ENCODE data around the gene TMEM204. TPM values are rescaled to one million over a fixed set of nuclear protein-coding genes. Genes with fewer than 3 reads are reported as not detected.

Gene TMEM204
- polyA plus RNA-seq, 1 of the 3 experiments (the other 2 are of a cell fraction), result 2.3 TPM

DNA sequence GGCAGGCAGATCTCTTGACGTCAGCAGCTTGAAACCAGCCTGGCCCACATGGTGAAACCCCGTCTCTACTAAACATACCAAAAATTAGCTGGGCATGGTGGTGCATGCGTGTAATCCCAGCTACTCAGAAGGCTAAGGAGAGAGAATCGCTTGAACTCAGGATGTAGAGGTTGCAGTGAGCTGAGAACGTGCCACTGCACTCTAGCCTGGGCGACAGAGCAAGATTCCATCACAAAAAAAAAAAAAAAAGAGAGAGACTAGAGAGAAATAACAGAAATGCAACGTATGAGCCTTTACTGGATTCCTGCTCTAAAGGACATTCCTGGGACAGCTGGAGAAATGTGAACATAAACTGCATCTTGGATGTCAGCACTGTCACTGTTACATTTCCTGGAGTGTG lies 67.6 kb downstream of the TMEM204 start (continued):
- TF ChIP-seq MXI1 (IDR thresholded peaks at IDR 0.05; ENCODE audit: low read depth, low read length), result no peak

DNA sequence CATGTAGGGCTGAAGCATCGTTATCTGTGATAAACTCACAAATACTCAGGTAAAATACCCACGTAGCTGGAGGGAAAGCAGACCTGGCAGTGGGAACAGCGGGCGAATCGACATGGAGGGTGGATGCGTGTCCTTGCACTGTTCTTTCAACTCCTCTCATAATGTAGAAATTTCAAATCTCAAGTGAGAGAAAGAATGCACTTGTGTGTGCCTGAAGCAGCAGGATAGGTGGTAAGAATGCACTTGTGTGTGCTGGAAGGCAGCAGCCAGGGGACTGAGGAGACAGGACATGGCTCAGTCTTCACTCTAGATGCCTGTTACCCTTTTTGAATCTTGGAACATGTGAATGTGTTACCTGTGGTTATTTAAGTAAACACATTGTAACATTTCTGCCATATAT lies 68.0 kb downstream of the TMEM204 start:
- H3K79me2 ChIP-seq (ENCODE audit: insufficient read depth), result no peaks in the 10 kb centered on the region
- H3K4me3 ChIP-seq (ENCODE audit: low read depth in 2 of 2, low read length in 1 of 2), result no peak overlapping the region
- ChIA-PET POLR2A (no interaction called here), CTCF (no interaction called here)
- no peaks in the 10 kb centered on the region for H3K4me1 ChIP-seq (ENCODE audit: control insufficient read depth in 1 of 2, insufficient read depth in 2 of 2, low read depth in 1 of 2, low read length in 1 of 2)
- H3K9ac ChIP-seq, result no peak overlapping the region
- H2AFZ ChIP-seq (ENCODE audit: low read depth), result no peak overlapping the region
- TF ChIP-seq RFX5 (IDR thresholded peaks at IDR 0.05; ENCODE audit: low read length), result no peak
- no peak for TF ChIP-seq GABPA (IDR thresholded peaks at IDR 0.05; ENCODE audit: low read depth)
- TF ChIP-seq FOXM1 (IDR thresholded peaks at IDR 0.05; ENCODE audit: low read depth), result no peak
- no peak for TF ChIP-seq TEAD4 (IDR thresholded peaks at IDR 0.05; ENCODE audit: borderline replicate concordance, insufficient read depth)
- no peak for TF ChIP-seq NFIC (IDR thresholded peaks at IDR 0.05; ENCODE audit: borderline replicate concordance)
- TF ChIP-seq NRF1 (IDR thresholded peaks at IDR 0.05; ENCODE audit: low read depth, low read length), result no peak
- TF ChIP-seq, protein P1, sequence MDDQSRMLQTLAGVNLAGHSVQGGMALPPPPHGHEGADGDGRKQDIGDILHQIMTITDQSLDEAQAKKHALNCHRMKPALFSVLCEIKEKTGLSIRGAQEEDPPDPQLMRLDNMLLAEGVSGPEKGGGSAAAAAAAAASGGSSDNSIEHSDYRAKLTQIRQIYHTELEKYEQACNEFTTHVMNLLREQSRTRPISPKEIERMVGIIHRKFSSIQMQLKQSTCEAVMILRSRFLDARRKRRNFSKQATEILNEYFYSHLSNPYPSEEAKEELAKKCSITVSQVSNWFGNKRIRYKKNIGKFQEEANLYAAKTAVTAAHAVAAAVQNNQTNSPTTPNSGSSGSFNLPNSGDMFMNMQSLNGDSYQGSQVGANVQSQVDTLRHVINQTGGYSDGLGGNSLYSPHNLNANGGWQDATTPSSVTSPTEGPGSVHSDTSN (IDR thresholded peaks at IDR 0.05), result no peak
- no peak for TF ChIP-seq POLR2AphosphoS5 (IDR thresholded peaks at IDR 0.05; ENCODE audit: low read depth, low read length)
- TF ChIP-seq TCF12 (IDR thresholded peaks at IDR 0.05), result no peak
- no peak for TF ChIP-seq EZH2phosphoT487 (IDR thresholded peaks at IDR 0.05; ENCODE audit: borderline replicate concordance, low read depth)
- TF ChIP-seq RXRA (IDR thresholded peaks at IDR 0.05; ENCODE audit: borderline replicate concordance, low read depth), result no peak
- H3K27ac ChIP-seq (ENCODE audit: low read depth in 2 of 2, low read length in 1 of 2), result no peak overlapping the region
- H3K9me2 ChIP-seq, result no peaks in the 10 kb centered on the region
- H3K27me3 ChIP-seq (ENCODE audit: insufficient read depth), result no peaks in the 10 kb centered on the region
- no peak for DNase-seq
- no peaks in the 10 kb centered on the region for H3K9me3 ChIP-seq
- 94% methylated on average over 6 of the region's 6 CpGs for WGBS (ENCODE audit: low lambda C conversion rate)
- peaks cover 9 to 16% of the 10 kb centered on the region in 2 experiments for H3K36me3 ChIP-seq (replicated peaks in 1 of 2; ENCODE audit: control insufficient read depth in 1 of 2, insufficient read depth in 2 of 2, low read length in 1 of 2)
- H4K20me1 ChIP-seq (ENCODE audit: insufficient read depth), result no peaks in the 10 kb centered on the region
- H3F3A ChIP-seq (replicated peaks; ENCODE audit: insufficient read depth), result no peaks in the 10 kb centered on the region
- no peak overlapping the region for H3K4me2 ChIP-seq

DNA sequence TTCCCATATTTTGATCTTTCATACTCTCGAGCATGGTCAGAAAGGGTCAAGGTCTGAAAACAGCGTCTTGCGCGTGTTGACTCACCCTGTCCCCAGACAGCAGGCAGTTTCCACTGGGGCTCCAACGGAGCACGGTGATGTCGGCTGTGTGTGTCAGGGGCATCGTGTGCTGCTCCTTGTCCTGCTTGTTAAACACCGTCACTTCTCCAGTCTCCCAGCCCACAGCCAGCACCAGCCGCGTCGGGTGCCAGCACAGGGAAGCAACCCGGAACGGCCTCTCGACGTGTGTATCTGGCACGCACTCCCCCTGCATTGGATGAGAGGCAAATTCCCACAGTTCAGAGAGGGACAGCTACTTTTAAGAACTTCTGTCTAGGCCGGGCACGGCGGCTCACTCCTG lies 68.8 kb downstream of the TMEM204 start:
- TF ChIP-seq TAF1 (IDR thresholded peaks at IDR 0.05; ENCODE audit: borderline replicate concordance, low read depth, low read length) (no peak), GABPA (IDR thresholded peaks at IDR 0.05; ENCODE audit: low read depth) (no peak), EZH2phosphoT487 (IDR thresholded peaks at IDR 0.05; ENCODE audit: borderline replicate concordance, low read depth) (no peak), FOXJ3 (CRISPR knock-in tag; IDR thresholded peaks at IDR 0.05) (no peak), JUND (IDR thresholded peaks at IDR 0.05) (no peak), NRF1 (IDR thresholded peaks at IDR 0.05; ENCODE audit: low read depth, low read length) (no peak), NFIC (IDR thresholded peaks at IDR 0.05; ENCODE audit: borderline replicate concordance) (no peak), CHD2 (IDR thresholded peaks at IDR 0.05; ENCODE audit: low read length, partially characterized antibody) (no peak), RXRA (IDR thresholded peaks at IDR 0.05; ENCODE audit: borderline replicate concordance, low read depth) (no peak), SMC3 (IDR thresholded peaks at IDR 0.05; ENCODE audit: low read depth, low read length) (no peak), EP300 (IDR thresholded peaks at IDR 0.05; ENCODE audit: borderline replicate concordance in 1 of 2, low read depth in 1 of 2, low read length in 1 of 2) (no peak)
- TF ChIP-seq, protein P1 (IDR thresholded peaks at IDR 0.05), result no peak
- POLR2A ChIA-PET, result no interaction called here

More for the DNA sequence above, 68.8 kb downstream of the TMEM204 start:
- H3K4me3 ChIP-seq (ENCODE audit: low read depth in 2 of 2, low read length in 1 of 2), result no peak overlapping the region
- no peak overlapping the region for H3K27ac ChIP-seq (ENCODE audit: low read depth in 2 of 2, low read length in 1 of 2)
- H3K9ac ChIP-seq, result no peak overlapping the region
- no peak overlapping the region for H3K4me2 ChIP-seq
- H3F3A ChIP-seq (replicated peaks; ENCODE audit: insufficient read depth), result no peaks in the 10 kb centered on the region
- no peak for DNase-seq
- H3K36me3 ChIP-seq (replicated peaks in 1 of 2; ENCODE audit: control insufficient read depth in 1 of 2, insufficient read depth in 2 of 2, low read length in 1 of 2), result peaks cover 14 to 16% of the 10 kb centered on the region in 2 experiments
- CTCF ChIA-PET, result interaction anchor here (1.3 kb wide), 1 partner anchor 121 kb away, joined by 3 read pairs; no protein-coding TSS in a partner anchor
- H3K9me2 ChIP-seq, result no peaks in the 10 kb centered on the region
- H3K27me3 ChIP-seq (ENCODE audit: insufficient read depth), result no peaks in the 10 kb centered on the region
- no peaks in the 10 kb centered on the region for H4K20me1 ChIP-seq (ENCODE audit: insufficient read depth)
- no peaks in the 10 kb centered on the region for H3K79me2 ChIP-seq (ENCODE audit: insufficient read depth)
- H2AFZ ChIP-seq (ENCODE audit: low read depth), result no peak overlapping the region
- no peaks in the 10 kb centered on the region for H3K4me1 ChIP-seq (ENCODE audit: control insufficient read depth in 1 of 2, insufficient read depth in 2 of 2, low read depth in 1 of 2, low read length in 1 of 2)
- no peaks in the 10 kb centered on the region for H3K9me3 ChIP-seq
- 96% methylated on average over 15 of the region's 20 CpGs for WGBS (ENCODE audit: low lambda C conversion rate)
